Inflammatory macrophage treated with lipopolysaccharide for 1 hour (primary cell): ENCODE measurements around the gene MAN1A2.
A peak's percentile ranks its signal among the peaks of the same experiment; 100 is the strongest.
"Not testable (repeated sequence)": the region's sequence is repeated elsewhere in the genome, so short reads cannot be mapped to it uniquely, and the experiment has no call there.

Experiments used
- DNase-seq, 2 donors: peaks; one replicate each; pipeline ENCODE4 v3.0.0-alpha.2; 2020 to 2022

MAN1A2 gene

GRCh38 chr1:117501281-117501680 lies 134.0 kb downstream of the MAN1A2 start:
- no peak for DNase-seq

- no peak for DNase-seq
Measured at GRCh38 chr1:117511273-117511672, 144.0 kb downstream of the MAN1A2 start.

GRCh38 chr1:117512728-117513321 lies 145.6 kb downstream of the MAN1A2 start:
- DNase-seq, result peak in 1 of 2 donors; percentile 54

GRCh38 chr1:117523111-117523510 lies 155.9 kb downstream of the MAN1A2 start:
- DNase-seq, result no peak

GRCh38 chr1:117527074-117527473 lies 159.8 kb downstream of the MAN1A2 start:
- DNase-seq, result no peak

GRCh38 chr1:117527566-117528102 lies 160.4 kb downstream of the MAN1A2 start:
- no peak for DNase-seq

- no peak for DNase-seq
Measured at GRCh38 chr1:117529683-117530082, 162.4 kb downstream of the MAN1A2 start.

GRCh38 chr1:117531222-117531621 lies 164.0 kb downstream of the MAN1A2 start:
- no peak for DNase-seq

GRCh38 chr1:117534995-117535467 lies 167.8 kb downstream of the MAN1A2 start:
- peak; percentile 6 to 67 for DNase-seq

GRCh38 chr1:117535821-117536220 lies 168.6 kb downstream of the MAN1A2 start:
- no peak for DNase-seq

GRCh38 chr1:117537291-117537920 lies 170.2 kb downstream of the MAN1A2 start:
- DNase-seq, result peak in 1 of 2 donors; percentile 8

- no peak for DNase-seq
Measured at GRCh38 chr1:117540532-117540931, 173.3 kb downstream of the MAN1A2 start.

GRCh38 chr1:117541003-117541402 lies 173.8 kb downstream of the MAN1A2 start:
- DNase-seq, result no peak

- DNase-seq, result no peak
Measured at GRCh38 chr1:117541585-117541984, 174.3 kb downstream of the MAN1A2 start.

- DNase-seq, result no peak
Measured at GRCh38 chr1:117544509-117545109, 177.4 kb downstream of the MAN1A2 start.

GRCh38 chr1:117546467-117546866 lies 179.2 kb downstream of the MAN1A2 start:
- no peak for DNase-seq

GRCh38 chr1:117553471-117553870 lies 186.2 kb downstream of the MAN1A2 start:
- no peak for DNase-seq

- DNase-seq, result no peak
Measured at GRCh38 chr1:117555806-117556205, 188.6 kb downstream of the MAN1A2 start.

- peak in 1 of 2 donors; percentile 6 for DNase-seq
Measured at GRCh38 chr1:117556341-117556740, 189.1 kb downstream of the MAN1A2 start.

- no peak for DNase-seq
Measured at GRCh38 chr1:117556976-117557375, 189.7 kb downstream of the MAN1A2 start.

- DNase-seq, result not testable (repeated sequence)
Measured at GRCh38 chr1:117558451-117558850, 191.2 kb downstream of the MAN1A2 start.

GRCh38 chr1:117559139-117559538 lies 191.9 kb downstream of the MAN1A2 start:
- DNase-seq, result no peak

- no peak for DNase-seq
Measured at GRCh38 chr1:117559985-117560384, 192.7 kb downstream of the MAN1A2 start.

GRCh38 chr1:117561071-117561470 lies 193.8 kb downstream of the MAN1A2 start:
- no peak for DNase-seq
